H1 (cell line): ENCODE results near the gene FAM234A. TPM values are rescaled to one million over a fixed set of nuclear protein-coding genes. Genes with fewer than 3 reads are reported as not detected.

Source experiments
- FOSL1 ChIP-seq: IDR thresholded peaks from 2 replicates; pipeline ENCODE4 v1.6.1; 2011; ENCODE audit warnings: mild to moderate bottlenecking, low read depth, low read length, moderate library complexity; ENCODE audit not compliant: insufficient read depth
- RNF2 ChIP-seq: fragments of 200-900, 300-1000 bp; sonication (generic); IDR thresholded peaks from 2 replicates; pipeline ENCODE4 v1.7.1; 2016; ENCODE audit warnings: borderline replicate concordance, low read depth, mild to moderate bottlenecking, antibody characterized with exemption, low read length; ENCODE audit not compliant: poor library complexity, severe bottlenecking; ENCODE audit errors: missing control alignments
- polyA plus RNA-seq, 7 experiments: library from polyadenylated mRNA; depleted of rRNA in 3 of 7; stranded (reverse) in 5 of 7; unstranded in 2 of 7; fragments of >200 nt in 5 of 7; fragments of 200-250 nt in 2 of 7; gene quantifications; 1 replicate in 5 of 7; 2 replicates in 1 of 7; 4 replicates in 1 of 7; pipeline versions ENCODE4 v1.2.1 to v1.2.3, GENCODE V29; 2011 to 2013; ENCODE audit warnings: missing spikeins in 2 of 7, mixed read lengths in 2 of 7
- total RNA-seq: library from RNA; stranded (reverse); fragmentation: NEBNext Ultra II Directional; extraction: Animal tissue kit (Norgen Biotek cat#: 25700); gene quantifications from 2 replicates; pipeline ENCODE4 v1.2.1, GENCODE V29; 2021
- TF ChIP-seq, protein P1 (sequence below): IDR thresholded peaks from 2 replicates; pipeline ENCODE4 v1.6.1; 2011; ENCODE audit warnings: low read length, improper control_type of control experiment
- TF ChIP-seq, protein P2 (sequence below): IDR thresholded peaks from 2 replicates; pipeline ENCODE4 v1.6.1; 2011; ENCODE audit warnings: low read depth, mild to moderate bottlenecking, low read length; ENCODE audit not compliant: insufficient read depth

FAM234A gene
- total and polyA plus RNA-seq, 2 of the 8 experiments (the other 6 are each of a cell fraction or from before 2014, with no cell fraction given) = 80.6 to 104 TPM

DNA sequence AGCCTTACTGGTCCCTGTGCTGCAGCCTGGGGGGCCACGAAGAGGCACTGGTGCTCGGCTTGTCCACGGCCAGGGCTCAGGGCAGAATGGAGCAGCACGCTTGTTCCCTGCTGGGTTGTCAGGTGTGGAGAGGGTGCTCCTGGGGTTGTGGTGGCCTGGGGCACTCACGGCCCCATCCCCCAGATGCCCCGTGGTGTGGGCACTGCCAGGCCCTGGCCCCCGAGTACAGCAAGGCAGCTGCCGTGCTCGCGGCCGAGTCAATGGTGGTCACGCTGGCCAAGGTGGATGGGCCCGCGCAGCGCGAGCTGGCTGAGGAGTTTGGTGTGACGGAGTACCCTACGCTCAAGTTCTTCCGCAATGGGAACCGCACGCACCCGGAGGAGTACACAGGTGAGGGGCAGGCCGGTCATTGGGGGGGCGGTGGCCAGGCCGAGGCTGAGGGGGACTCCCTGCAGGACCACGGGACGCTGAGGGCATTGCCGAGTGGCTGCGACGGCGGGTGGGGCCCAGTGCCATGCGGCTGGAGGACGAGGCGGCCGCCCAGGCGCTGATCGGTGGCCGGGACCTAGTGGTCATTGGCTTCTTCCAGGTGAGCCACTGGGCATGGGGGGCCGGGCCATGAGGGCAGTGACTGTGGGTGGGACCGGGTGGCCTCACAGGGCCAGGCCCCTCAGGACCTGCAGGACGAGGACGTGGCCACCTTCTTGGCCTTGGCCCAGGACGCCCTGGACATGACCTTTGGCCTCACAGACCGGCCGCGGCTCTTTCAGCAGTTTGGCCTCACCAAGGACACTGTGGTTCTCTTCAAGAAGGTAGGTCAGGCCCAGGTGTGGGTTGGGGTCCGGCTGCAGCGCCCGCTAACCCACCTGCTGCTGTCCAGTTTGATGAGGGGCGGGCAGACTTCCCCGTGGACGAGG lies 49.8 kb downstream of the FAM234A start (continued):
- TF ChIP-seq, protein P1, sequence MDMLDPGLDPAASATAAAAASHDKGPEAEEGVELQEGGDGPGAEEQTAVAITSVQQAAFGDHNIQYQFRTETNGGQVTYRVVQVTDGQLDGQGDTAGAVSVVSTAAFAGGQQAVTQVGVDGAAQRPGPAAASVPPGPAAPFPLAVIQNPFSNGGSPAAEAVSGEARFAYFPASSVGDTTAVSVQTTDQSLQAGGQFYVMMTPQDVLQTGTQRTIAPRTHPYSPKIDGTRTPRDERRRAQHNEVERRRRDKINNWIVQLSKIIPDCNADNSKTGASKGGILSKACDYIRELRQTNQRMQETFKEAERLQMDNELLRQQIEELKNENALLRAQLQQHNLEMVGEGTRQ = no peak
- TF ChIP-seq FOSL1 (no peak), RNF2 (no peak)
- TF ChIP-seq, protein P2, sequence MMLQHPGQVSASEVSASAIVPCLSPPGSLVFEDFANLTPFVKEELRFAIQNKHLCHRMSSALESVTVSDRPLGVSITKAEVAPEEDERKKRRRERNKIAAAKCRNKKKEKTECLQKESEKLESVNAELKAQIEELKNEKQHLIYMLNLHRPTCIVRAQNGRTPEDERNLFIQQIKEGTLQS = no peak
